HCT116 (cell line): Measurements from ENCODE around the gene PDE8A. TPM values are rescaled to one million over a fixed set of nuclear protein-coding genes. Genes with fewer than 3 reads are reported as not detected.

ENCODE experiments used
- ATAC-seq: fragments of 200-7000 bp; cut with Tn5 transposase; 2 replicates; pipeline ENCODE4 v1.9.1; 2020; ENCODE audit warnings: mild to moderate bottlenecking, moderate library complexity
- BruUV-seq: library from RNA; stranded (reverse); fragments of 400-500 nt; replicated peaks from 2 replicates; lab custom pipeline; 2021; lab: Mats Ljungman, UMichigan
- CTCF ChIA-PET: fragments of 300-600 bp; sonication (Branson Sonifier 250); formaldehyde crosslinking; loops from one replicate; lab custom pipeline; 2021; ENCODE audit warnings: antibody characterized with exemption; lab: Charles Lee
- POLR2A ChIA-PET: fragments of 300-600, 350-600 bp; sonication (Branson Sonifier 250); formaldehyde crosslinking; loops from one replicate; lab custom pipeline; 2021; ENCODE audit warnings: antibody characterized with exemption; lab: Charles Lee
- RAD21 ChIA-PET, 2 experiments: fragments of 300-600 bp; sonication (Branson Sonifier 250); formaldehyde crosslinking; loops; one replicate each; lab custom pipeline; 2023; ENCODE audit warnings: low total read pairs in 2 of 2; ENCODE audit not compliant: uncharacterized antibody in 2 of 2, unreplicated experiment in 2 of 2, low non-redundant PET in 1 of 2; lab: Charles Lee
- DNase-seq: peaks from one replicate; pipeline ENCODE4 v3.0.0-alpha.2; 2010; ENCODE audit warnings: low read depth, low spot score
- H2AFZ ChIP-seq: fragments of 200-600 bp; shearing (Covaris generic), sonication (generic); 2 replicates; pipeline ENCODE4 v1.6.1; 2017; ENCODE audit warnings: low read depth, mixed run types, mixed read lengths, antibody characterized with exemption, low read length; ENCODE audit not compliant: poor library complexity, severe bottlenecking
- H3K27ac ChIP-seq: 2 replicates; pipeline ENCODE4 v1.5.1; 2012; ENCODE audit warnings: low read depth, low read length
- H3K27me3 ChIP-seq: fragments of 200-600 bp; sonication (generic); 2 replicates; pipeline ENCODE4 v1.6.1; 2016; ENCODE audit warnings: mixed run types, low read length, mixed read lengths; ENCODE audit not compliant: insufficient read depth
- H3K36me3 ChIP-seq, 2 experiments: fragments of 200-500 bp in 1 of 2; fragments of 200-600 bp in 1 of 2; sonication (Bioruptor generic) in 1 of 2; sonication (generic) in 1 of 2; 2 replicates each; pipeline versions ENCODE4 v1.5.1 to v1.6.1; 2014 to 2016; ENCODE audit warnings: low read length in 2 of 2, inconsistent platforms in 1 of 2, mixed read lengths in 1 of 2, mixed run types in 1 of 2; ENCODE audit not compliant: insufficient read depth in 2 of 2, control insufficient read depth in 1 of 2
- H3K4me1 ChIP-seq, 2 experiments: fragments of 200-600 bp in 1 of 2; sonication (generic) in 1 of 2; 2 replicates each; pipeline versions ENCODE4 v1.5.1 to v1.6.1; 2012 to 2017; ENCODE audit warnings: low read length in 2 of 2, inconsistent platforms in 1 of 2, mild to moderate bottlenecking in 1 of 2, mixed read lengths in 1 of 2, mixed run types in 1 of 2, moderate library complexity in 1 of 2; ENCODE audit not compliant: insufficient read depth in 2 of 2, control insufficient read depth in 1 of 2
- H3K4me2 ChIP-seq: fragments of 200-600 bp; sonication (generic); 2 replicates; pipeline ENCODE4 v1.6.1; 2017; ENCODE audit warnings: mixed run types, low read length, mixed read lengths
- H3K4me3 ChIP-seq, 2 experiments: fragments of 200-600 bp in 1 of 2; sonication (generic) in 1 of 2; replicated peaks in 1 of 2; 2 replicates each; pipeline ENCODE4 v1.5.1; 2011 to 2016; ENCODE audit warnings: low read length in 2 of 2, control low read depth in 1 of 2, low read depth in 1 of 2, mild to moderate bottlenecking in 1 of 2, mixed read lengths in 1 of 2, mixed run types in 1 of 2
- H3K79me2 ChIP-seq: fragments of 200-600 bp; sonication (generic); 2 replicates; pipeline ENCODE4 v1.6.1; 2017; ENCODE audit warnings: mild to moderate bottlenecking, mixed run types, low read length, moderate library complexity, mixed read lengths; ENCODE audit not compliant: insufficient read depth
- H3K9ac ChIP-seq: fragments of 200-600 bp; sonication (generic); 2 replicates; pipeline ENCODE4 v1.6.1; 2016; ENCODE audit warnings: low read length, mixed read lengths
- H3K9me2 ChIP-seq: fragments of 200-600 bp; sonication (generic), shearing (Covaris generic); 2 replicates; pipeline ENCODE4 v1.6.1; 2017; ENCODE audit warnings: mixed run types, mild to moderate bottlenecking, moderate library complexity; ENCODE audit not compliant: insufficient read depth
- H3K9me3 ChIP-seq, 2 experiments: fragments of 200-500 bp in 1 of 2; fragments of 200-600 bp in 1 of 2; sonication (Bioruptor generic) in 1 of 2; sonication (generic) in 1 of 2; 2 replicates each; pipeline ENCODE4 v1.6.1; 2014 to 2017; ENCODE audit warnings: low read length in 2 of 2, mixed read lengths in 2 of 2, inconsistent platforms in 1 of 2, low read depth in 1 of 2, mild to moderate bottlenecking in 1 of 2, mixed run types in 1 of 2, moderate library complexity in 1 of 2; ENCODE audit not compliant: control insufficient read depth in 1 of 2, insufficient read depth in 1 of 2
- H4K20me1 ChIP-seq: fragments of 200-600 bp; sonication (generic), shearing (Covaris generic); 2 replicates; pipeline ENCODE4 v1.6.1; 2017; ENCODE audit warnings: mixed run types, mild to moderate bottlenecking, moderate library complexity; ENCODE audit not compliant: insufficient read depth
- CBX3 ChIP-seq: IDR thresholded peaks from 2 replicates; pipeline ENCODE4 v1.6.1; 2012; ENCODE audit warnings: low read depth
- CEBPB ChIP-seq: IDR thresholded peaks from 2 replicates; pipeline ENCODE4 v1.6.1; 2012; ENCODE audit warnings: low read depth
- CTCF ChIP-seq, 3 experiments: fragments of 200-600 bp in 1 of 3; sonication (generic) in 1 of 3; IDR thresholded peaks in 2 of 3; conservative IDR thresholded peaks in 1 of 3; 2 replicates each; pipeline ENCODE4 v1.5.1; 2012 to 2017; ENCODE audit warnings: low read depth in 2 of 3, low read length in 2 of 3, antibody characterized with exemption in 1 of 3, borderline replicate concordance in 1 of 3, control low read depth in 1 of 3, mild to moderate bottlenecking in 1 of 3, mixed read lengths in 1 of 3, mixed run types in 1 of 3, moderate library complexity in 1 of 3; ENCODE audit not compliant: insufficient read depth in 1 of 3
- ELF1 ChIP-seq: IDR thresholded peaks from 2 replicates; pipeline ENCODE4 v1.6.1; 2012; ENCODE audit warnings: low read depth, borderline replicate concordance
- EZH2 ChIP-seq: fragments of 200-600 bp; sonication (generic); IDR thresholded peaks from 2 replicates; pipeline ENCODE4 v1.6.1; 2017; ENCODE audit warnings: antibody characterized with exemption, mixed run types
- EZH2phosphoT487 ChIP-seq: fragments of 200-600 bp; IDR thresholded peaks from 2 replicates; pipeline ENCODE4 v1.6.1; 2018; ENCODE audit warnings: antibody characterized with exemption, borderline replicate concordance
- FOSL1 ChIP-seq: IDR thresholded peaks from 2 replicates; pipeline ENCODE4 v1.6.1; 2012; ENCODE audit warnings: low read depth
- JUND ChIP-seq: IDR thresholded peaks from 2 replicates; pipeline ENCODE4 v1.6.1; 2012
- POLR2A ChIP-seq: IDR thresholded peaks from 2 replicates; pipeline ENCODE4 v1.7.0; 2011; ENCODE audit warnings: borderline replicate concordance; ENCODE audit not compliant: insufficient read depth, insufficient read length; ENCODE audit errors: extremely low read depth
- POLR2AphosphoS5 ChIP-seq: IDR thresholded peaks from 2 replicates; pipeline ENCODE4 v1.6.1; 2011; ENCODE audit warnings: mild to moderate bottlenecking, low read depth, low read length, moderate library complexity
- SIN3A ChIP-seq: IDR thresholded peaks from 2 replicates; pipeline ENCODE4 v1.6.1; 2012; ENCODE audit warnings: low read depth
- TCF7L2 ChIP-seq: IDR thresholded peaks from 2 replicates; pipeline ENCODE4 v1.7.0; 2011; ENCODE audit warnings: borderline replicate concordance, inconsistent platforms; ENCODE audit not compliant: insufficient read depth, insufficient read length; ENCODE audit errors: extremely low read depth
- YY1 ChIP-seq: IDR thresholded peaks from 2 replicates; pipeline ENCODE4 v1.6.1; 2011; ENCODE audit warnings: low read length, low read depth, moderate library complexity, mild to moderate bottlenecking; ENCODE audit not compliant: insufficient replicate concordance; ENCODE audit errors: extremely low read depth
- ZBTB33 ChIP-seq: IDR thresholded peaks from 2 replicates; pipeline ENCODE4 v1.6.1; 2011; ENCODE audit warnings: mild to moderate bottlenecking, low read length, moderate library complexity; ENCODE audit not compliant: insufficient replicate concordance; ENCODE audit errors: extremely low read depth
- ZFX ChIP-seq: fragments of 450-650 bp; IDR thresholded peaks from 2 replicates; pipeline ENCODE4 v1.6.1; 2017
- ZNF274 ChIP-seq: fragments of 200-500 bp; sonication (Bioruptor generic); IDR thresholded peaks from 2 replicates; pipeline ENCODE4 v1.6.1; 2014; ENCODE audit warnings: mild to moderate bottlenecking, low read depth, low read length, inconsistent platforms
- intact Hi-C: fragments of 100-400 bp; cut with micrococcal nuclease; formaldehyde crosslinking; loops from 2 replicates; pipeline ENCODE4 v1.10.0; 2022
- total RNA-seq: library from RNA; stranded (reverse); gene quantifications from one replicate; pipeline ENCODE4 v1.2.1, GENCODE V29; 2021; ENCODE audit not compliant: unreplicated experiment
- TF ChIP-seq, protein P1 (sequence below): IDR thresholded peaks from 2 replicates; pipeline ENCODE4 v1.6.1; 2012

The PDE8A gene
- total RNA-seq, 1 experiment from 2014 or later = 37.8 TPM

- Histone ChIP-seq H3K27ac (no peak overlapping the region), H3K9me2 (no peaks in the 10 kb centered on the region), H4K20me1 (no peaks in the 10 kb centered on the region; the same call in 1 of the 2 replicates), H3K9ac (no peak overlapping the region), H3K4me1 (peaks cover 8 to 14% of the 10 kb centered on the region in 2 experiments), H2AFZ (no peak overlapping the region), H3K79me2 (peaks cover 71% of the 10 kb centered on the region), H3K36me3 (no peaks in the 10 kb centered on the region), H3K9me3 (no peaks in the 10 kb centered on the region), H3K27me3 (no peaks in the 10 kb centered on the region), H3K4me3 (no peak overlapping the region), H3K4me2 (no peak overlapping the region)
- CTCF ChIA-PET = no interaction called here
- RAD21 ChIA-PET = no interaction called here
- POLR2A ChIA-PET = no interaction called here
- intact Hi-C loops = no loop called here
- no peak for ATAC-seq
- no TSS peak for BruUV-seq
- no peak for DNase-seq
- TF ChIP-seq ZFX (no peak), TCF7L2 (no peak), ZBTB33 (no peak), EZH2 (no peak), CEBPB (no peak), FOSL1 (no peak), SIN3A (no peak), ZNF274 (no peak), CTCF (IDR thresholded peaks at IDR 0.05 in 2 of 3, conservative IDR thresholded peaks at IDR 0.05 in 1 of 3; ENCODE audit: borderline replicate concordance in 1 of 3, insufficient read depth in 1 of 3, low read depth in 2 of 3, low read length in 2 of 3) (no peak), YY1 (no peak), JUND (no peak), CBX3 (no peak), POLR2A (no peak), ELF1 (no peak), POLR2AphosphoS5 (no peak), EZH2phosphoT487 (no peak)
- TF ChIP-seq, protein P1, sequence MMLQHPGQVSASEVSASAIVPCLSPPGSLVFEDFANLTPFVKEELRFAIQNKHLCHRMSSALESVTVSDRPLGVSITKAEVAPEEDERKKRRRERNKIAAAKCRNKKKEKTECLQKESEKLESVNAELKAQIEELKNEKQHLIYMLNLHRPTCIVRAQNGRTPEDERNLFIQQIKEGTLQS = no peak
Measured at GRCh38 chr15:85031086-85031943, 49.7 kb downstream of the PDE8A start.
